ENCODE measurements around the gene PCYOX1L.

Gene PCYOX1L

DNA sequence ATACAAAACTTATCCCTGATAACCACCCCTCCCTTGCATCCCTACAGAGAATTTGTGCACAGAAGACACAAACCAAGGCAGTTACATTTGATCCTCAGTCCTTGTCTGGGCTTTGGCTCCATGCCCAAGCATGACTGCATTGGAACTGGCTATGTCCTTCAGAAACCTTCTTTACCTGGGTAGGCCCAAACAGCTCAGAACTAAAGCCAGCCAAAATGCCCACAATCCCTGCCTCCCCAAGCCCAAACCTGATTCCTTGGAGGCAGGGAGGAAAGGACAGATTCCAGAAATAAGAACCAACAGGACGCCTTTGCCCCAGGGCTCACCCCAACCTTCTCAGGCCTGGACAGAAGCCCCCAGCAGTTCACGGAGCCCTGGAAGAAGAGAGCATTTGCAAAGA, 13.0 kb downstream of the PCYOX1L start:
- no peak for DNase-seq

- peak; percentile 77 for DNase-seq
Measured at GRCh38 chr5:149371296-149371962, 13.6 kb downstream of the PCYOX1L start.

GRCh38 chr5:149372076-149372795, 14.4 kb downstream of the PCYOX1L start:
- DNase-seq = no peak

GRCh38 chr5:149372932-149373331, 15.1 kb downstream of the PCYOX1L start:
- no peak for DNase-seq

DNA sequence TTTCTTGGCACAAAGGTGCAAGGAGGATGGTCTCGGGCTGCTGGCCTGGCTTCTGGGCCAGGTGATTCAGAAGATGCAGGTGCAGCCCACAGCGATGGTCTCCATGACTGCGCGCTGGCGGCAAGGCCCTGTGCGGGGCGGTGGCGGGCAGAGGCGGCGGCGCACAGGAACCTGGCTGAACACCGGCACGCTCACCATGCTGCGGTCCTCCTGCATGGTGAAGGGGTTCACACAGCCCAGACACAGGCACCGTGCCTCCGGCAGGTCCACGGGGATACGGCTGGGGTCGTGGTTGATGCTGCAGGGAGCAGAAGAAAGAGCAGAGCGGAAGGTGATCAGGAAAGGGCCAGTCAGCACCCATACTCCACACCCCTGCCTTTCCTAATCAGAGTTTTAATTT, 16.5 kb downstream of the PCYOX1L start:
- DNase-seq = no peak

DNA sequence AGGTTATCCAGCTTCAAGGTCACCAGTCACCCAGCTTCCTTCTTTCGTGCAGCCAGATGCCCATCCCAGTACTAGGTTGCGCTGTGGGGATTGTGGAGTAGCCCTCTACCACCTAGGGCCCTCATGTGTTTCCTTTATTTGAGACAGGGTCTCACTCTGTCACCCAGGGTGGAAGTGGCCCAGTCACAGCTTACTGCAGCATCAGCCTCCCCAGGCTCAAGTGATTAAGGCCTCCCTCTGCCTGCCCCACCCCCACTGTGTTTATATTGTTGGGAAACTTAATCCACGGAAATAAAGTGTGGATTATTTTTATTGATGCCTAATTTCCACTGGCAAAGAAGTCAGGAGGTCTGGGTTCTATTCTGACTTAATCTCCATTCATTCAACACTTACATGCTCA, 17.0 kb downstream of the PCYOX1L start:
- DNase-seq = no peak

- DNase-seq = no peak
Measured at GRCh38 chr5:149375434-149375833, 17.6 kb downstream of the PCYOX1L start.

- DNase-seq = no peak
Measured at GRCh38 chr5:149376104-149376503, 18.3 kb downstream of the PCYOX1L start.

GRCh38 chr5:149376711-149377447, 19.0 kb downstream of the PCYOX1L start:
- no peak for DNase-seq

DNA sequence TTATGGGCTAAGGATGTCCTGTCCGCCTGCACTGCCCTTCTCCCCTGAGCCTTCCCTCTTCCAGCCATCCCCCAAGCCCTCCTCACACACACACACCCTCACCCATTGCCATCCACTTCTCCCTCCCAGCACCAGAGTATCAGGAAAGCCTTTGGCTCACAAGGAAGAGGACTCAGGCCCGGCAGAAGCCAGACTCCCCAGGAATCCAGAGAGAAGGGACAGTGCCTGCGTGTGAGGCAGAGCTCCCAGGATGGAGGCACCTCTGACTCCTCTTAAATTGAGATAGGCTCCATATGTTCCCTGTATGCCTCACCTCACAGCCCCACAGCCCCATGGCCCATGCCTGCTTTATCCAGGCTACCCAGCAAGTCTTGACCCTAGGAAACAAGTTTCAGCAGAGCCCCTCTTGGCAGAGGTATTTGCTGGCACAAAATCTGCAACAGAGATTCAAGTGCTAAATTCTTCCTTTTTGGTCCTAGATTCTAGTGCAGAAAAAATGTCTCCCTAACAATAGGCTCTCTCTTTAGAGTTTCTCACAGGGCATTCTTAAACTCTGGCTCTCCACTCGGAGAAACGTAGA, 20.5 kb downstream of the PCYOX1L start:
- DNase-seq = no peak

DNA sequence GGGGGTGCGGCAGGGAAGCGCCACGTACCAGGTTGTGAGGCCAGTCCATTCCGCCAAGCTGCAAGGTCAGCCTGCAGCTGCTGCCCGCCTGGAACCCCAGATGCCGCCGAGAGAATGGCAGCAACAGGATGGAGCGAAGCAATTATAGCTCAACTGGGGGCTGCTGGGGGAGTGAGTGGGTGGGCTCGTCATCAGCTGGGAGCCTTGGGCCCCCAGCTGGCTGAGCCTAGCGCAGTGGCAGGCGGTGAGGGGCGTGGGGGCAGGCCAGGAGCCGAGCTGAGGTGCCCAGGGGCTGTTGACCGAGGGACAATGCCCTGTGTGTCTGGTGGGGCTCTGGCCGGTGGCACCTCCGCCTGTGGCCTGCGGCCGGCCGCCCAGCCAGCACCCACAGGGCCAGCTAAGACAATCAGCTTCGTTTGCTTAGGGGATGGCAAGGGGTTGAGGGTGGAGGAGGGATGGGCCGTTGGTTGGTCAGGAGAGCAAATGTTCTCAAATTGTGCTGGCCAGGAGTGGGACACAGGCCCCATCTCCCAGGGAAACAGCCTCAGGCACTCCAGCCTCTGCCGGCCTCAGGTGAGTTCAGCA, 21.4 kb downstream of the PCYOX1L start, which contains the start of gene IL17B:
IL17B (minus strand) TSS at position 116 of the 585 bp plus-strand sequence; CDS start at position 49, 67 bp downstream.
- no peak for DNase-seq

DNA sequence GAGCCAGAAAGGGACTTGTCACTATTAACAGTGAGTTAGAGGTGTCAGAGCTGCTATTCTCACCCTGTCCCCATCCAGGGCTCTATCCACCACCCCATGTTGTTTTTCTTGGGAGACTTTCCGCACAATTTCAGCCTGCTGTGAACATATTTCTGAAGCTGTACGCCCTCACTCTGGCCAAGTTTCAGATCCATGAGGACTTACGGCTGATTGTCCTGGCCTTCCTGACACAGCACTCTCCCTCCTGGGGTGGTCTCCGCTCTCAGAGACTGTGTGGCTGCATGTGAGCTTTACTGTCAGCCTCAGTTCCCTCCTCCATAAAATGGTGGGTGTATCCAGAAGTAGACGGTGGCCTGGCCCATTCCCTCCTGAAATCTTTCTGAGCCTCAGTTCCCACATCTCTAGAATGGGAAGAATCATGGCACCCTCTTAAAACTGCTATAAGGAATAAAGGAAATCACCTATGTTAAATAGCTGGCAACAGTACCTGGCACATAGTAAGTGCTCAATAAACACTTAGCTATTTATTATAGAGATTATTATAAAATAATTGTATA, 22.1 kb downstream of the PCYOX1L start:
- DNase-seq = no peak

DNA sequence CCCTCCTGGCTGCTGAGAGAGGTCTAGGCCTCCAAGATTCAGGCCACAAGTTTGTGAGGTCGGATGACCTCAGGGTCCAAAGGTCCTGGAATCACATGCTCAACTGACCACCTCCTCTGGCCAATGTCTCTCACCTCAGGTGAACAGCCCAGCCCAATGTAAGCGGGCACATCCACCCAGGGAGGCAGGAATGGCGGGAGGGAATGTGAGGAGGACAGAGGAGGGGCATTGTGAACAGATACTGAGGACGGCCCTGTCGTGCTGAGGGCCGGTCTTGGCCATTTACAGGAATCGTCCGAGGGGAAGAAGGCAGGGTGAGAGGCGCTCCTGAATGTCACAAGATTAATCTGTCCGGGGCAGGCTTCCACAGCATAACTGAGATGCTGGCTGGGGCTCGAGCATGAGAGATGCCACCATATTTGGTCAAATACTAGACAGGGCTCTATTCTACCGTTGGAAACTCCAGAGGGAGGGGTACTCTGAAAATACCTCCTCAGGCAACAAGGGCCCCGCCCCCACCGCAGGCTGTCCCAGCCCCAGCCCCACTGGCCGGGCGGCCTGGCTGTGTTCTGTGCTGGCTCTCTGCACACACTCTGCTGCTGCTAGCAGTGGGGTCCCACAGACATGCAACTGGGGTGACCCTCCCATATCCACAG, 22.7 kb downstream of the PCYOX1L start:
- no peak for DNase-seq

GRCh38 chr5:149381261-149381985, 23.6 kb downstream of the PCYOX1L start:
- no peak for DNase-seq

GRCh38 chr5:149381986-149382338, 24.1 kb downstream of the PCYOX1L start:
- DNase-seq = peak; percentile 85

GRCh38 chr5:149382517-149383220, 24.8 kb downstream of the PCYOX1L start:
- DNase-seq = no peak

DNA sequence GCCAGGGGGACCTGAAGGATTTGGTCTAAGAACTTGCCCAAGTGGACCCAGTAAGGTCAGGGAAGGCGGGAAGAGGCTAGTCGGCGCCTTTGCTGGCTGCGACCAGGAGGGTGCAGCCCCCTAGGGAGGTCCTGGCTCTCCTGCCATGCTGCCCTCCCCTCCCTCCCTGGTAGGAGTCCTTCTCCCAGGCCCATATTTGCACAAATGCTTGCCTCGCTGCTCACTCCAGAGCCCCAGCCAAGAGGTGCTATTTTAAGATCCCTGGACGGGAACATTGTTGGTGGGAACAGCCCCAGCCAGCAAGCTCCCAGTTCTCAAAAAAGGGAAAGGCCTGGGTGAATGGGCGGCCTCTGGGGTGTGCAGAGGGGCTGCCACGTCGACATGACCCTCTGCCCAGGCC, 25.6 kb downstream of the PCYOX1L start:
- DNase-seq = no peak

- no peak for DNase-seq
Measured at GRCh38 chr5:149386166-149386565, 28.3 kb downstream of the PCYOX1L start.

DNA sequence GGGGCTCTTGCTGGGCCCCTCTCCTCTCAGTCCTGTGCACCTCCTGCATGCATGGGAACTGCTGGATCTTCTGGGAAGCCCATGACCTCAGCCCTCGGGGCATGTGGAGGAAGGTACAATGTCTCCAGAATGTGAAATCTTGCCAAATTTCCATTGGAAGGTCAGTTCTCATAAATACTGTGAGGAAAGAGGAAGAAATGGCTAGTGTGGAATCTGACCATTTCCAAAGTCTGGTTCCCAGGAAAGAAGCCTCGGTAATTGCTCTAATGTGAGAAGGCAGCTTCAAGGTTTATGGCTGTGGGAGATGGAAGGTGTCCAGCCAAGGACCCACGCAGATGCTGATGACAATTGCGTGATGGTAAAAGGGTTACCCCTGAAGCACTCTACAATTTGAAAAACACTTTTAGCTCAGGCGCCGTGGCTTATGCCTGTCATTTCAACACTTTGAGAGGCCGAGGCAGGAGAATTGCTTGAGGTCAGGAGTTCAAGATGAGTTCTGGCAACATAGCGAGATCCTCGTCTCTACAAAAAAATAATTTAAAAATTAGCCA, 29.3 kb downstream of the PCYOX1L start:
- DNase-seq = no peak

DNA sequence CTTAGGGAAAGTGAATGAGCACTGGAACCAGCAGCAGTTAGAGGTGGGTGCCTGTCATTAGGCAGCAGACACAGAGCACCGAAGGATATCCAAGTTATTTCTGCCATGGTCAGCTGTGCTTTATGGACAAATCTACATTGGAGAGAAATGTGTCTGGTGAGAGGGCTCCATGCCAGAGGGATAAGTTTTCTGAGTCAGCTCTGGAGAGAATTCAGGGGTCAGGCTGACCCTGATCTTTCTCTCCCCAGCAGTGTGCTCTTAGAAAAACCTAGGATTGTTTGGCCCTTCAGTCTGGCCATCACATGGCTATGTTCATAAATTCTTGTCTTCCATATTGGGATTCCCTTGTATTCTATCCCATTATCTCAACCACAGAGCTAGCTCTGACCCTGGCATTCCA, 30.1 kb downstream of the PCYOX1L start:
- no peak for DNase-seq
